HepG2 (cell line): Measurements from ENCODE around the gene CA11. TPM values are rescaled to one million over a fixed set of nuclear protein-coding genes. Genes with fewer than 3 reads are reported as not detected.

Experiments used
- ERF ChIP-seq: IDR thresholded peaks from 2 replicates; pipeline ENCODE4 v1.6.1; 2018; ENCODE audit warnings: missing biosample characterization, missing genetic modification reagents
- FOXC1 ChIP-seq: sonication (generic); formaldehyde crosslinking; IDR thresholded peaks from 2 replicates; pipeline ENCODE4 v1.8.0; 2022; ENCODE audit warnings: mild to moderate bottlenecking, missing genetic modification reagents, borderline replicate concordance
- GATAD1 ChIP-seq: IDR thresholded peaks from 2 replicates; pipeline ENCODE4 v1.6.1; 2016; ENCODE audit warnings: missing genetic modification reagents, missing compliant biosample characterization
- LCORL ChIP-seq, 2 experiments: fragments of 450-650 bp in 1 of 2; sonication (generic) in 1 of 2; formaldehyde crosslinking in 1 of 2; IDR thresholded peaks; 2 replicates each; pipeline versions ENCODE4 v1.5.0 to v1.6.1; 2017 to 2020; ENCODE audit warnings: antibody characterized with exemption in 1 of 2, missing genetic modification reagents in 1 of 2
- MED8 ChIP-seq: sonication (generic); formaldehyde crosslinking; IDR thresholded peaks from 2 replicates; pipeline ENCODE4 v1.8.1; 2023; ENCODE audit warnings: mild to moderate bottlenecking, missing genetic modification reagents; ENCODE audit not compliant: insufficient replicate concordance
- NCOA2 ChIP-seq: sonication (generic); formaldehyde crosslinking; IDR thresholded peaks from 2 replicates; pipeline ENCODE4 v1.8.0; 2022; ENCODE audit warnings: inconsistent platforms
- PATZ1 ChIP-seq: sonication (generic); formaldehyde crosslinking; IDR thresholded peaks from 2 replicates; pipeline ENCODE4 v1.4.0; 2020; ENCODE audit warnings: missing genetic modification reagents
- POLR2G ChIP-seq: fragments of 200-400 bp; formaldehyde crosslinking; IDR thresholded peaks from 2 replicates; pipeline ENCODE4 v1.6.1; 2018; ENCODE audit warnings: mild to moderate bottlenecking, low read depth, low read length, moderate library complexity
- RORA ChIP-seq: sonication (generic); formaldehyde crosslinking; IDR thresholded peaks from 2 replicates; pipeline ENCODE4 v1.5.0; 2020; ENCODE audit warnings: mild to moderate bottlenecking, missing genetic modification reagents, moderate library complexity
- TMF1 ChIP-seq: sonication (generic); formaldehyde crosslinking; IDR thresholded peaks from 2 replicates; pipeline ENCODE4 v1.8.1; 2022; ENCODE audit warnings: low read depth, missing genetic modification reagents
- ZNF3 ChIP-seq: IDR thresholded peaks from 2 replicates; pipeline ENCODE4 v1.7.0; 2017; ENCODE audit warnings: inconsistent platforms
- ZNF326 ChIP-seq: sonication (generic); formaldehyde crosslinking; IDR thresholded peaks from 2 replicates; pipeline ENCODE4 v1.4.0; 2020; ENCODE audit warnings: missing genetic modification reagents, borderline replicate concordance
- ZNF460 ChIP-seq: sonication (generic); formaldehyde crosslinking; IDR thresholded peaks from 2 replicates; pipeline ENCODE4 v1.5.1; 2020; ENCODE audit warnings: missing genetic modification reagents, mild to moderate bottlenecking, borderline replicate concordance
- ZSCAN29 ChIP-seq: sonication (generic); formaldehyde crosslinking; conservative IDR thresholded peaks from 2 replicates; pipeline ENCODE4 v1.4.0; 2020; ENCODE audit warnings: mild to moderate bottlenecking, missing genetic modification reagents
- polyA plus RNA-seq, 8 experiments: library from polyadenylated mRNA; depleted of rRNA in 3 of 8; stranded (reverse) in 7 of 8; unstranded in 1 of 8; fragments of >200 nt; fragmentation: Illumina TruSeq in 4 of 8; extraction: Trizol in 4 of 8; gene quantifications; 2 replicates each; pipeline versions ENCODE4 v1.2.1 to v1.2.3, GENCODE V29; 2011 to 2016; ENCODE audit warnings: low read depth in 4 of 8, missing spikeins in 1 of 8, mixed read lengths in 1 of 8; ENCODE audit not compliant: insufficient read depth in 1 of 8
- total RNA-seq, 5 experiments: library from RNA; depleted of rRNA; stranded (reverse); fragments of >200 nt; fragmentation: Illumina TruSeq; extraction: Trizol; gene quantifications; 2 replicates each; pipeline ENCODE4 v1.2.3, GENCODE V29; 2016; ENCODE audit warnings: low read depth in 1 of 5
- TF ChIP-seq, protein P1 (sequence below): sonication (generic); formaldehyde crosslinking; IDR thresholded peaks from 2 replicates; pipeline ENCODE4 v1.4.0; 2020; ENCODE audit warnings: missing genetic modification reagents
- TF ChIP-seq, protein P2 (sequence below): sonication (generic); formaldehyde crosslinking; conservative IDR thresholded peaks from 2 replicates; pipeline ENCODE4 v1.4.0; 2020; ENCODE audit warnings: mild to moderate bottlenecking, missing genetic modification reagents, moderate library complexity
- TF ChIP-seq, protein P3 (sequence below), 2 experiments: sonication (generic) in 1 of 2; formaldehyde crosslinking in 1 of 2; IDR thresholded peaks; 2 replicates each; pipeline versions ENCODE4 v1.4.0 to v1.6.1; 2016 to 2020; ENCODE audit warnings: borderline replicate concordance in 1 of 2, low read depth in 1 of 2, mild to moderate bottlenecking in 1 of 2, missing genetic modification reagents in 1 of 2

Gene CA11
- total and polyA plus RNA-seq, 2 of the 13 experiments (the other 11 are each of a cell fraction or from before 2014, with no cell fraction given) = 0.41 to 0.58 TPM

DNA sequence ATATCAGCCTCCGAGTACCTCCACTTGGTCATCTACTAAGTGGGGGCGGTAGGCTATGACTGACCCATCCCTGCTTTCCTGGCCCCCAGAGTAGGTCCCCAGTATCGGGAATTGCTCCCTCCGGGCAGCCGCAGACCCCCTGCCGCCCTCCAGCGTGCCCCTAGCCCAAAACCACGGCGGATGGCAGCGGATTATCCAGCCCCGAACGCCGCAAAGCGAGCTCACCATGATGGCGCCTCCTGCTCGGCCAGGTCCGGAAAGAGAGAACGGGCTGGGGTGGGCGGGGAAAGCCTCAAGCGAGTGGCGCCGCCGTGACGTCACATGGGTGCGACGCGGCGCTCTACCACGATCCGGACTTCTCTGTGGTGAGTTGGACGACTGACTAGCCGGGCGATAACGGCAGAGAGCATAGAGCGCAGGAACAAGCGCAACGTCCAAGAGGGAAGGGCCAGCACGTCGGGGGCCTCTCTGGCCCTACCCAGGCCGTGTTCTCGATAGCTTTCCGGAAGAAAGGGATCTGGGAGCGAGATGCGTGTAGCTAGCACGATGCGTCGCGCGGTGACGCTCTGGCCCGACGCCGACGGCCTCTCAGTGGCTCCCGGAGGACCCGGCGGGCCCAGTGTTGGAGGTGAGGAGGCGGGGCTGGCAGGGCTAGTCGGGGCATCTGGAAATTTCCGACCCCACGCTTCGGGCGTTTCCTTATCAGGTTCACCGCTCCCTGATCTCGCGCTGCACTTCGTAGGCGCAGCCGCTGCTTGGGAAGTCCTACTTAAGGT, 26.9 kb downstream of the CA11 start, which contains the start of the genes RPL18 and SPHK2 (continued):
- TF ChIP-seq RORA (CRISPR knock-in tag) (0 out of 2 replicates have a peak, but pooled peaks have one; percentile 20), ZSCAN29 (no peak), TMF1 (CRISPR knock-in tag) (no peak), PATZ1 (CRISPR knock-in tag) (peak; percentile 26; the same call in 1 of the 2 replicates), ERF (peak; percentile 97), ZNF326 (no peak), MED8 (peak; percentile 12), LCORL (IDR thresholded peaks at IDR 0.05) (no peak), LCORL (CRISPR knock-in tag; IDR thresholded peaks at IDR 0.05) (peak; percentile 88), NCOA2 (CRISPR knock-in tag) (peak; percentile 63), ZNF3 (CRISPR knock-in tag) (peak; percentile 57), POLR2G (peak; percentile 99), GATAD1 (peak; percentile 99), FOXC1 (CRISPR knock-in tag) (peak; percentile 89), ZNF460 (CRISPR knock-in tag) (no peak)
- TF ChIP-seq, protein P1, sequence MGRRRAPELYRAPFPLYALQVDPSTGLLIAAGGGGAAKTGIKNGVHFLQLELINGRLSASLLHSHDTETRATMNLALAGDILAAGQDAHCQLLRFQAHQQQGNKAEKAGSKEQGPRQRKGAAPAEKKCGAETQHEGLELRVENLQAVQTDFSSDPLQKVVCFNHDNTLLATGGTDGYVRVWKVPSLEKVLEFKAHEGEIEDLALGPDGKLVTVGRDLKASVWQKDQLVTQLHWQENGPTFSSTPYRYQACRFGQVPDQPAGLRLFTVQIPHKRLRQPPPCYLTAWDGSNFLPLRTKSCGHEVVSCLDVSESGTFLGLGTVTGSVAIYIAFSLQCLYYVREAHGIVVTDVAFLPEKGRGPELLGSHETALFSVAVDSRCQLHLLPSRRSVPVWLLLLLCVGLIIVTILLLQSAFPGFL (CRISPR knock-in tag) = no peak
- TF ChIP-seq, protein P2, sequence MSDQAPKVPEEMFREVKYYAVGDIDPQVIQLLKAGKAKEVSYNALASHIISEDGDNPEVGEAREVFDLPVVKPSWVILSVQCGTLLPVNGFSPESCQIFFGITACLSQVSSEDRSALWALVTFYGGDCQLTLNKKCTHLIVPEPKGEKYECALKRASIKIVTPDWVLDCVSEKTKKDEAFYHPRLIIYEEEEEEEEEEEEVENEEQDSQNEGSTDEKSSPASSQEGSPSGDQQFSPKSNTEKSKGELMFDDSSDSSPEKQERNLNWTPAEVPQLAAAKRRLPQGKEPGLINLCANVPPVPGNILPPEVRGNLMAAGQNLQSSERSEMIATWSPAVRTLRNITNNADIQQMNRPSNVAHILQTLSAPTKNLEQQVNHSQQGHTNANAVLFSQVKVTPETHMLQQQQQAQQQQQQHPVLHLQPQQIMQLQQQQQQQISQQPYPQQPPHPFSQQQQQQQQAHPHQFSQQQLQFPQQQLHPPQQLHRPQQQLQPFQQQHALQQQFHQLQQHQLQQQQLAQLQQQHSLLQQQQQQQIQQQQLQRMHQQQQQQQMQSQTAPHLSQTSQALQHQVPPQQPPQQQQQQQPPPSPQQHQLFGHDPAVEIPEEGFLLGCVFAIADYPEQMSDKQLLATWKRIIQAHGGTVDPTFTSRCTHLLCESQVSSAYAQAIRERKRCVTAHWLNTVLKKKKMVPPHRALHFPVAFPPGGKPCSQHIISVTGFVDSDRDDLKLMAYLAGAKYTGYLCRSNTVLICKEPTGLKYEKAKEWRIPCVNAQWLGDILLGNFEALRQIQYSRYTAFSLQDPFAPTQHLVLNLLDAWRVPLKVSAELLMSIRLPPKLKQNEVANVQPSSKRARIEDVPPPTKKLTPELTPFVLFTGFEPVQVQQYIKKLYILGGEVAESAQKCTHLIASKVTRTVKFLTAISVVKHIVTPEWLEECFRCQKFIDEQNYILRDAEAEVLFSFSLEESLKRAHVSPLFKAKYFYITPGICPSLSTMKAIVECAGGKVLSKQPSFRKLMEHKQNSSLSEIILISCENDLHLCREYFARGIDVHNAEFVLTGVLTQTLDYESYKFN (CRISPR knock-in tag) = peak; percentile 72
- TF ChIP-seq, protein P3, sequence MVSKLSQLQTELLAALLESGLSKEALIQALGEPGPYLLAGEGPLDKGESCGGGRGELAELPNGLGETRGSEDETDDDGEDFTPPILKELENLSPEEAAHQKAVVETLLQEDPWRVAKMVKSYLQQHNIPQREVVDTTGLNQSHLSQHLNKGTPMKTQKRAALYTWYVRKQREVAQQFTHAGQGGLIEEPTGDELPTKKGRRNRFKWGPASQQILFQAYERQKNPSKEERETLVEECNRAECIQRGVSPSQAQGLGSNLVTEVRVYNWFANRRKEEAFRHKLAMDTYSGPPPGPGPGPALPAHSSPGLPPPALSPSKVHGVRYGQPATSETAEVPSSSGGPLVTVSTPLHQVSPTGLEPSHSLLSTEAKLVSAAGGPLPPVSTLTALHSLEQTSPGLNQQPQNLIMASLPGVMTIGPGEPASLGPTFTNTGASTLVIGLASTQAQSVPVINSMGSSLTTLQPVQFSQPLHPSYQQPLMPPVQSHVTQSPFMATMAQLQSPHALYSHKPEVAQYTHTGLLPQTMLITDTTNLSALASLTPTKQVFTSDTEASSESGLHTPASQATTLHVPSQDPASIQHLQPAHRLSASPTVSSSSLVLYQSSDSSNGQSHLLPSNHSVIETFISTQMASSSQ (IDR thresholded peaks at IDR 0.05; ENCODE audit: low read depth) = no peak; the same call in 1 of the 2 replicates
- TF ChIP-seq, protein P3 (CRISPR knock-in tag; IDR thresholded peaks at IDR 0.05; ENCODE audit: borderline replicate concordance) = peak; percentile 81; the same call in 1 of the 2 replicates
